HepG2 (cell line): Measurements from ENCODE around the gene TRIM69. TPM values are rescaled to one million over a fixed set of nuclear protein-coding genes. Genes with fewer than 3 reads are reported as not detected.

ENCODE experiments used
- DNMT1 ChIP-seq: sonication (generic); formaldehyde crosslinking; IDR thresholded peaks from 2 replicates; pipeline ENCODE4 v1.5.1; 2020; ENCODE audit warnings: mild to moderate bottlenecking, missing genetic modification reagents
- DPF2 ChIP-seq: sonication (generic); formaldehyde crosslinking; IDR thresholded peaks from 2 replicates; pipeline ENCODE4 v1.4.0; 2020; ENCODE audit warnings: mild to moderate bottlenecking, low read depth, missing genetic modification reagents, borderline replicate concordance
- ETV5 ChIP-seq: IDR thresholded peaks from 2 replicates; pipeline ENCODE4 v1.6.1; 2018; ENCODE audit warnings: missing biosample characterization, missing genetic modification reagents, inconsistent platforms, borderline replicate concordance
- HIC2 ChIP-seq: sonication (generic); formaldehyde crosslinking; IDR thresholded peaks from 2 replicates; pipeline ENCODE4 v1.9.0; 2022; ENCODE audit warnings: low read depth, missing genetic modification reagents
- HNF4G ChIP-seq, 2 experiments: sonication (generic) in 1 of 2; formaldehyde crosslinking in 1 of 2; IDR thresholded peaks; 2 replicates each; pipeline versions ENCODE4 v1.4.0 to v1.6.1; 2011 to 2020; ENCODE audit warnings: borderline replicate concordance in 2 of 2, low read depth in 2 of 2, mild to moderate bottlenecking in 2 of 2, low read length in 1 of 2, missing genetic modification reagents in 1 of 2, moderate library complexity in 1 of 2
- MED13 ChIP-seq: sonication (generic); formaldehyde crosslinking; IDR thresholded peaks from 2 replicates; pipeline ENCODE4 v1.5.0; 2020; ENCODE audit warnings: missing genetic modification reagents
- ZFP91 ChIP-seq: sonication (generic); formaldehyde crosslinking; IDR thresholded peaks from 2 replicates; pipeline ENCODE4 v1.9.0; 2022; ENCODE audit warnings: missing genetic modification reagents, mild to moderate bottlenecking, borderline replicate concordance
- ZMYM2 ChIP-seq: sonication (generic); formaldehyde crosslinking; IDR thresholded peaks from 2 replicates; pipeline ENCODE4 v1.8.0; 2022; ENCODE audit warnings: mild to moderate bottlenecking, missing genetic modification reagents
- ZNF121 ChIP-seq: sonication (generic); formaldehyde crosslinking; IDR thresholded peaks from 2 replicates; pipeline ENCODE4 v1.5.0; 2020; ENCODE audit warnings: mild to moderate bottlenecking, missing genetic modification reagents
- ZNF276 ChIP-seq: sonication (generic); formaldehyde crosslinking; IDR thresholded peaks from 2 replicates; pipeline ENCODE4 v1.4.0; 2020; ENCODE audit warnings: mild to moderate bottlenecking, low read depth, missing genetic modification reagents
- polyA plus RNA-seq, 8 experiments: library from polyadenylated mRNA; depleted of rRNA in 3 of 8; stranded (reverse) in 7 of 8; unstranded in 1 of 8; fragments of >200 nt; fragmentation: Illumina TruSeq in 4 of 8; extraction: Trizol in 4 of 8; gene quantifications; 2 replicates each; pipeline versions ENCODE4 v1.2.1 to v1.2.3, GENCODE V29; 2011 to 2016; ENCODE audit warnings: low read depth in 4 of 8, missing spikeins in 1 of 8, mixed read lengths in 1 of 8; ENCODE audit not compliant: insufficient read depth in 1 of 8
- total RNA-seq, 5 experiments: library from RNA; depleted of rRNA; stranded (reverse); fragments of >200 nt; fragmentation: Illumina TruSeq; extraction: Trizol; gene quantifications; 2 replicates each; pipeline ENCODE4 v1.2.3, GENCODE V29; 2016; ENCODE audit warnings: low read depth in 1 of 5
- TF ChIP-seq, protein P1 (sequence below): IDR thresholded peaks from 2 replicates; pipeline ENCODE4 v1.6.1; 2012; ENCODE audit warnings: low read depth, low read length, improper control_type of control experiment
- TF ChIP-seq, protein P2 (sequence below): IDR thresholded peaks from 2 replicates; pipeline ENCODE4 v1.6.1; 2018; ENCODE audit warnings: missing genetic modification reagents, mild to moderate bottlenecking, missing compliant biosample characterization
- TF ChIP-seq, protein P3 (sequence below): sonication (generic); formaldehyde crosslinking; IDR thresholded peaks from 2 replicates; pipeline ENCODE4 v1.5.1; 2020; ENCODE audit warnings: mild to moderate bottlenecking, moderate library complexity, missing genetic modification reagents

The TRIM69 gene
- total and polyA plus RNA-seq, 2 of the 13 experiments (the other 11 are each of a cell fraction or from before 2014, with no cell fraction given): 2.6 to 3.2 TPM

- TF ChIP-seq ZNF276 (CRISPR knock-in tag) (no peak), MED13 (CRISPR knock-in tag) (no peak), ZFP91 (CRISPR knock-in tag) (no peak), DNMT1 (CRISPR knock-in tag) (no peak), ZNF121 (CRISPR knock-in tag) (no peak), ZMYM2 (CRISPR knock-in tag) (no peak), ETV5 (CRISPR knock-in tag) (peak; percentile 91; the same call in 1 of the 2 replicates), DPF2 (CRISPR knock-in tag) (no peak), HIC2 (no peak), HNF4G (IDR thresholded peaks at IDR 0.05; ENCODE audit: borderline replicate concordance, low read depth, low read length) (no peak), HNF4G (CRISPR knock-in tag; IDR thresholded peaks at IDR 0.05; ENCODE audit: borderline replicate concordance, low read depth) (no peak)
- TF ChIP-seq, protein P1, sequence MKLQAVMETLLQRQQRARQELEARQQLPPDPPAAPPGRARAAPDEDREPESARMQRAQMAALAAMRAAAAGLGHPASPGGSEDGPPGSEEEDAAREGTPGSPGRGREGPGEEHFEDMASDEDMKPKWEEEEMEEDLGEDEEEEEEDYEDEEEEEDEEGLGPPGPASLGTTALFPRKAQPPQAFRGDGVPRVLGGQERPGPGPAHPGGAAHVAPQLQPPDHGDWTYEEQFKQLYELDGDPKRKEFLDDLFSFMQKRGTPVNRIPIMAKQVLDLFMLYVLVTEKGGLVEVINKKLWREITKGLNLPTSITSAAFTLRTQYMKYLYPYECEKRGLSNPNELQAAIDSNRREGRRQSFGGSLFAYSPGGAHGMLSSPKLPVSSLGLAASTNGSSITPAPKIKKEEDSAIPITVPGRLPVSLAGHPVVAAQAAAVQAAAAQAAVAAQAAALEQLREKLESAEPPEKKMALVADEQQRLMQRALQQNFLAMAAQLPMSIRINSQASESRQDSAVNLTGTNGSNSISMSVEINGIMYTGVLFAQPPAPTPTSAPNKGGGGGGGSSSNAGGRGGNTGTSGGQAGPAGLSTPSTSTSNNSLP: 0 out of 2 replicates have a peak, but pooled peaks have one; percentile 66
- TF ChIP-seq, protein P2, sequence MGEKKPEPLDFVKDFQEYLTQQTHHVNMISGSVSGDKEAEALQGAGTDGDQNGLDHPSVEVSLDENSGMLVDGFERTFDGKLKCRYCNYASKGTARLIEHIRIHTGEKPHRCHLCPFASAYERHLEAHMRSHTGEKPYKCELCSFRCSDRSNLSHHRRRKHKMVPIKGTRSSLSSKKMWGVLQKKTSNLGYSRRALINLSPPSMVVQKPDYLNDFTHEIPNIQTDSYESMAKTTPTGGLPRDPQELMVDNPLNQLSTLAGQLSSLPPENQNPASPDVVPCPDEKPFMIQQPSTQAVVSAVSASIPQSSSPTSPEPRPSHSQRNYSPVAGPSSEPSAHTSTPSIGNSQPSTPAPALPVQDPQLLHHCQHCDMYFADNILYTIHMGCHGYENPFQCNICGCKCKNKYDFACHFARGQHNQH: peak; percentile 68
- TF ChIP-seq, protein P3, sequence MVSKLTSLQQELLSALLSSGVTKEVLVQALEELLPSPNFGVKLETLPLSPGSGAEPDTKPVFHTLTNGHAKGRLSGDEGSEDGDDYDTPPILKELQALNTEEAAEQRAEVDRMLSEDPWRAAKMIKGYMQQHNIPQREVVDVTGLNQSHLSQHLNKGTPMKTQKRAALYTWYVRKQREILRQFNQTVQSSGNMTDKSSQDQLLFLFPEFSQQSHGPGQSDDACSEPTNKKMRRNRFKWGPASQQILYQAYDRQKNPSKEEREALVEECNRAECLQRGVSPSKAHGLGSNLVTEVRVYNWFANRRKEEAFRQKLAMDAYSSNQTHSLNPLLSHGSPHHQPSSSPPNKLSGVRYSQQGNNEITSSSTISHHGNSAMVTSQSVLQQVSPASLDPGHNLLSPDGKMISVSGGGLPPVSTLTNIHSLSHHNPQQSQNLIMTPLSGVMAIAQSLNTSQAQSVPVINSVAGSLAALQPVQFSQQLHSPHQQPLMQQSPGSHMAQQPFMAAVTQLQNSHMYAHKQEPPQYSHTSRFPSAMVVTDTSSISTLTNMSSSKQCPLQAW (CRISPR knock-in tag): no peak; the same call in 1 of the 2 replicates
These were observed 9.5 kb upstream of the TRIM69 start (continued) for GRCh38 chr15:44726568-44727484.
